GM18519 (cell line): Measurements from ENCODE around the gene ITGB3.
A peak's percentile ranks its signal among the peaks of the same experiment; 100 is the strongest.
"Not testable (repeated sequence)": the region's sequence is repeated elsewhere in the genome, so short reads cannot be mapped to it uniquely, and the experiment has no call there.

Source experiments
- ATAC-seq: cut with Tn5 transposase; IDR thresholded peaks from one replicate; pipeline ENCODE4 v1.9.1; 2021; ENCODE audit warnings: mild to moderate bottlenecking, moderate library complexity; ENCODE audit not compliant: unreplicated experiment, low FRiP score

ITGB3 gene

GRCh38 chr17:47253541-47254402, at the start of gene ITGB3:
ITGB3 (plus strand) TSS chr17:47253827; CDS start chr17:47253862, 35 bp downstream.
- peak; percentile 64 for ATAC-seq

- no peak for ATAC-seq
Observed at GRCh38 chr17:47203984-47204721, 49.5 kb upstream of the ITGB3 start.

GRCh38 chr17:47204722-47205418, 48.8 kb upstream of the ITGB3 start:
- ATAC-seq = no peak

GRCh38 chr17:47205419-47205963, 48.1 kb upstream of the ITGB3 start:
- ATAC-seq = peak; percentile 39

GRCh38 chr17:47207143-47208067, 46.2 kb upstream of the ITGB3 start:
- no peak for ATAC-seq

- ATAC-seq = no peak
Observed at GRCh38 chr17:47208744-47209488, 44.7 kb upstream of the ITGB3 start, which contains the start of gene MYL4. MYL4 (plus strand) TSS chr17:47209348; CDS start chr17:47209423, 75 bp downstream.

GRCh38 chr17:47209499-47209898, 44.1 kb upstream of the ITGB3 start:
- ATAC-seq = no peak

- ATAC-seq = no peak
Observed at GRCh38 chr17:47210105-47210504, 43.5 kb upstream of the ITGB3 start.

GRCh38 chr17:47210779-47211178, 42.8 kb upstream of the ITGB3 start:
- ATAC-seq = no peak

- no peak for ATAC-seq
Observed at GRCh38 chr17:47212458-47212857, 41.2 kb upstream of the ITGB3 start.

- ATAC-seq = no peak
Observed at GRCh38 chr17:47213540-47213939, 40.1 kb upstream of the ITGB3 start.

GRCh38 chr17:47214931-47215330, 38.7 kb upstream of the ITGB3 start:
- no peak for ATAC-seq

GRCh38 chr17:47216821-47217220, 36.8 kb upstream of the ITGB3 start:
- ATAC-seq = not testable (repeated sequence)

- ATAC-seq = not testable (repeated sequence)
Observed at GRCh38 chr17:47217279-47217678, 36.3 kb upstream of the ITGB3 start.

GRCh38 chr17:47218896-47219430, 34.7 kb upstream of the ITGB3 start:
- ATAC-seq = no peak

GRCh38 chr17:47219621-47220475, 33.8 kb upstream of the ITGB3 start:
- ATAC-seq = no peak

- ATAC-seq = no peak
Observed at GRCh38 chr17:47220531-47220999, 33.1 kb upstream of the ITGB3 start.

GRCh38 chr17:47221154-47221553, 32.5 kb upstream of the ITGB3 start:
- no peak for ATAC-seq
